ENCODE data around the gene PINK1. TPM values are rescaled to one million over a fixed set of nuclear protein-coding genes. Genes with fewer than 3 reads are reported as not detected.

PINK1 gene
- polyA plus RNA-seq, 1 donor from 2014 or later: 73.4 TPM

- no peak overlapping the region for H2AFZ ChIP-seq (ENCODE audit: low read depth, low read length)
- H3K27me3 ChIP-seq (ENCODE audit: insufficient read depth, low read depth, low read length): no peaks in the 10 kb centered on the region
- H4K20me1 ChIP-seq (ENCODE audit: insufficient read depth): no peaks in the 10 kb centered on the region
- H3K36me3 ChIP-seq (ENCODE audit: insufficient read depth, low read length): no peaks in the 10 kb centered on the region
- no peaks in the 10 kb centered on the region for H3K9me2 ChIP-seq (ENCODE audit: insufficient read depth, low read length)
- H3K79me2 ChIP-seq (replicated peaks; ENCODE audit: insufficient read depth, low read length): no peaks in the 10 kb centered on the region
- no peak overlapping the region for H3K9ac ChIP-seq (ENCODE audit: low read length)
- no peak for TF ChIP-seq POLR2AphosphoS5 (IDR thresholded peaks at IDR 0.05)
- TF ChIP-seq SMC3 (conservative IDR thresholded peaks at IDR 0.05; ENCODE audit: poor library complexity): no peak
- no peak for TF ChIP-seq TAF1 (IDR thresholded peaks at IDR 0.05; ENCODE audit: low read depth)
- TF ChIP-seq EZH2 (IDR thresholded peaks at IDR 0.05; ENCODE audit: borderline replicate concordance, insufficient read depth, low read length, poor library complexity, severe bottlenecking): no peak
- no peak for TF ChIP-seq RAD21 (conservative IDR thresholded peaks at IDR 0.05)
- TF ChIP-seq REST (IDR thresholded peaks at IDR 0.05; ENCODE audit: borderline replicate concordance): no peak
- no peak for TF ChIP-seq EP300 (conservative IDR thresholded peaks at IDR 0.05; ENCODE audit: poor library complexity, severe bottlenecking)
- TF ChIP-seq MXI1 (conservative IDR thresholded peaks at IDR 0.05; ENCODE audit: poor library complexity, severe bottlenecking): no peak
- no peak for TF ChIP-seq CTCF (IDR thresholded peaks at IDR 0.05; ENCODE audit: poor library complexity, severe bottlenecking)
- no peak overlapping the region for H3K27ac ChIP-seq (ENCODE audit: low read length)
- H3K9me3 ChIP-seq (ENCODE audit: low read length): no peaks in the 10 kb centered on the region
- no peaks in the 10 kb centered on the region for H3F3A ChIP-seq (ENCODE audit: insufficient read depth, low read length, poor library complexity, severe bottlenecking)
- H3K4me3 ChIP-seq (ENCODE audit: low read length): no peak overlapping the region
- H3K4me2 ChIP-seq (ENCODE audit: low read length): no peak overlapping the region
Observed at GRCh38 chr1:20666804-20667203, 33.5 kb downstream of the PINK1 start.

GRCh38 chr1:20668581-20668980 lies 35.3 kb downstream of the PINK1 start:
- H2AFZ ChIP-seq (ENCODE audit: low read depth, low read length): no peak overlapping the region
- H3K79me2 ChIP-seq (replicated peaks; ENCODE audit: insufficient read depth, low read length): no peaks in the 10 kb centered on the region
- H4K20me1 ChIP-seq (ENCODE audit: insufficient read depth): no peaks in the 10 kb centered on the region
- H3K4me3 ChIP-seq (ENCODE audit: low read length): no peak overlapping the region
- H3K9me3 ChIP-seq (ENCODE audit: low read length): no peaks in the 10 kb centered on the region
- no peak overlapping the region for H3K4me2 ChIP-seq (ENCODE audit: low read length)
- H3K36me3 ChIP-seq (ENCODE audit: insufficient read depth, low read length): no peaks in the 10 kb centered on the region
- TF ChIP-seq EP300 (conservative IDR thresholded peaks at IDR 0.05; ENCODE audit: poor library complexity, severe bottlenecking) (no peak), EZH2 (IDR thresholded peaks at IDR 0.05; ENCODE audit: borderline replicate concordance, insufficient read depth, low read length, poor library complexity, severe bottlenecking) (no peak), POLR2AphosphoS5 (IDR thresholded peaks at IDR 0.05) (no peak), CTCF (IDR thresholded peaks at IDR 0.05; ENCODE audit: poor library complexity, severe bottlenecking) (no peak), SMC3 (conservative IDR thresholded peaks at IDR 0.05; ENCODE audit: poor library complexity) (no peak), TAF1 (IDR thresholded peaks at IDR 0.05; ENCODE audit: low read depth) (no peak), MXI1 (conservative IDR thresholded peaks at IDR 0.05; ENCODE audit: poor library complexity, severe bottlenecking) (no peak), RAD21 (conservative IDR thresholded peaks at IDR 0.05) (no peak), REST (IDR thresholded peaks at IDR 0.05; ENCODE audit: borderline replicate concordance) (no peak)
- H3K9me2 ChIP-seq (ENCODE audit: insufficient read depth, low read length): no peaks in the 10 kb centered on the region
- no peak overlapping the region for H3K27ac ChIP-seq (ENCODE audit: low read length)
- no peaks in the 10 kb centered on the region for H3K27me3 ChIP-seq (ENCODE audit: insufficient read depth, low read depth, low read length)
- no peaks in the 10 kb centered on the region for H3F3A ChIP-seq (ENCODE audit: insufficient read depth, low read length, poor library complexity, severe bottlenecking)
- no peak overlapping the region for H3K9ac ChIP-seq (ENCODE audit: low read length)

Measured in neural cell (in vitro differentiated cells).